Glomerular endothelial cell (primary cell): Measurements from ENCODE around the gene PC. TPM values are rescaled to one million over a fixed set of nuclear protein-coding genes. Genes with fewer than 3 reads are reported as not detected.

Experiments used
- DNase-seq: peaks from one replicate; pipeline ENCODE4 v3.0.0-alpha.2; 2011; ENCODE audit warnings: low read depth, low spot score; ENCODE audit errors: extremely low read depth
- total RNA-seq: library from RNA; depleted of rRNA; stranded (reverse); fragments of >200 nt; gene quantifications from 2 replicates; pipeline ENCODE4 v1.2.3, GENCODE V29; 2015

The PC gene
- total RNA-seq, 1 donor from 2014 or later: 6.4 TPM

GRCh38 chr11:66958956-66959274, 732 bp upstream of the PC start:
- no peak for DNase-seq

GRCh38 chr11:66957971-66958231, 282 bp downstream of the PC start:
- no peak for DNase-seq

- no peak for DNase-seq
These were observed 1.4 kb downstream of the PC start for GRCh38 chr11:66956689-66957290.

- DNase-seq: no peak
These were observed 4.9 kb downstream of the PC start for GRCh38 chr11:66953081-66953833.

- no peak for DNase-seq
These were observed 6.3 kb downstream of the PC start for GRCh38 chr11:66951927-66952337.

GRCh38 chr11:66951135-66951534, 7.0 kb downstream of the PC start:
- no peak for DNase-seq

- peak; percentile 66 for DNase-seq
These were observed 8.1 kb downstream of the PC start for GRCh38 chr11:66950112-66950535.

- no peak for DNase-seq
These were observed 19.5 kb downstream of the PC start for GRCh38 chr11:66938582-66939135.

- DNase-seq: no peak
These were observed 20.9 kb downstream of the PC start for GRCh38 chr11:66937193-66937733.

- DNase-seq: no peak
These were observed 21.9 kb downstream of the PC start for GRCh38 chr11:66936311-66936711.

GRCh38 chr11:66934950-66935779, 23.0 kb downstream of the PC start:
- DNase-seq: no peak

GRCh38 chr11:66933531-66933930, 24.7 kb downstream of the PC start:
- DNase-seq: no peak

GRCh38 chr11:66932543-66932942, 25.6 kb downstream of the PC start:
- no peak for DNase-seq

- DNase-seq: no peak
These were observed 28.4 kb downstream of the PC start for GRCh38 chr11:66929753-66930152.

GRCh38 chr11:66924272-66924671, 33.9 kb downstream of the PC start:
- DNase-seq: no peak

GRCh38 chr11:66922551-66922950, 35.6 kb downstream of the PC start:
- no peak for DNase-seq

- no peak for DNase-seq
These were observed 37.0 kb downstream of the PC start for GRCh38 chr11:66920978-66921784.

- no peak for DNase-seq
These were observed 38.3 kb downstream of the PC start for GRCh38 chr11:66919923-66920322.

- DNase-seq: no peak
These were observed 39.4 kb downstream of the PC start for GRCh38 chr11:66918741-66919140.

GRCh38 chr11:66915866-66916265, 42.3 kb downstream of the PC start:
- no peak for DNase-seq
